ENCODE results near the gene TNFAIP1. TPM values are rescaled to one million over a fixed set of nuclear protein-coding genes. Genes with fewer than 3 reads are reported as not detected.

The TNFAIP1 gene
- total RNA-seq, 1 experiment from 2014 or later: 33.4 TPM

GRCh38 chr17:28350271-28350670 lies 14.7 kb downstream of the TNFAIP1 start (continued):
- no peak for TF ChIP-seq CTCF (IDR thresholded peaks at IDR 0.05 in 2 of 3, conservative IDR thresholded peaks at IDR 0.05 in 1 of 3; ENCODE audit: borderline replicate concordance in 1 of 3, insufficient read depth in 1 of 3, low read depth in 2 of 3, low read length in 2 of 3)
- no peak for TF ChIP-seq EZH2phosphoT487 (IDR thresholded peaks at IDR 0.05; ENCODE audit: borderline replicate concordance)
- no peak for TF ChIP-seq RAD21 (IDR thresholded peaks at IDR 0.05; ENCODE audit: low read depth)
- no peak for TF ChIP-seq ZFX (IDR thresholded peaks at IDR 0.05)
- no peak for TF ChIP-seq SRF (IDR thresholded peaks at IDR 0.05; ENCODE audit: low read depth)

GRCh38 chr17:28357061-28357900 lies 21.7 kb downstream of the TNFAIP1 start, which contains the start of gene POLDIP2:
Gene POLDIP2, minus strand, starts transcription at chr17:28357527. Its CDS starts 79 bp downstream, at chr17:28357448.
- ATAC-seq: peak; percentile 98
- peak; percentile 69 for TF ChIP-seq SP1 (IDR thresholded peaks at IDR 0.05; ENCODE audit: low read depth)
- TF ChIP-seq ZNF274 (IDR thresholded peaks at IDR 0.05; ENCODE audit: low read depth, low read length): no peak
- TF ChIP-seq EZH2 (IDR thresholded peaks at IDR 0.05): no peak
- peak; percentile 92 for TF ChIP-seq YY1 (IDR thresholded peaks at IDR 0.05; ENCODE audit: extremely low read depth, insufficient replicate concordance, low read depth, low read length)
- peak; percentile 46 for TF ChIP-seq EGR1 (IDR thresholded peaks at IDR 0.05; ENCODE audit: low read depth)
- TF ChIP-seq JUND (IDR thresholded peaks at IDR 0.05): no peak
- peak; percentile 91 for TF ChIP-seq SRF (IDR thresholded peaks at IDR 0.05; ENCODE audit: low read depth)
- peak; percentile 43 for TF ChIP-seq CBX3 (IDR thresholded peaks at IDR 0.05; ENCODE audit: low read depth)
- TF ChIP-seq TCF7L2 (IDR thresholded peaks at IDR 0.05; ENCODE audit: borderline replicate concordance, extremely low read depth, insufficient read depth, insufficient read length): peak; percentile 7
- peak; percentile 87 for TF ChIP-seq ELF1 (IDR thresholded peaks at IDR 0.05; ENCODE audit: borderline replicate concordance, low read depth)
- TF ChIP-seq POLR2A (IDR thresholded peaks at IDR 0.05; ENCODE audit: borderline replicate concordance, extremely low read depth, insufficient read depth, insufficient read length): peak; percentile 79
- TF ChIP-seq SIN3A (IDR thresholded peaks at IDR 0.05; ENCODE audit: low read depth): peak; percentile 76
- TF ChIP-seq ZFX (IDR thresholded peaks at IDR 0.05): peak; percentile 92
- TF ChIP-seq MAX (IDR thresholded peaks at IDR 0.05): peak; percentile 69
- TF ChIP-seq ZBTB33 (IDR thresholded peaks at IDR 0.05; ENCODE audit: extremely low read depth, insufficient replicate concordance, low read length): no peak
- TF ChIP-seq CEBPB (IDR thresholded peaks at IDR 0.05; ENCODE audit: low read depth): no peak
- peak; percentile 97 for TF ChIP-seq POLR2AphosphoS5 (IDR thresholded peaks at IDR 0.05; ENCODE audit: low read depth, low read length)
- Histone ChIP-seq H4K20me1 (ENCODE audit: insufficient read depth) (no peaks in the 10 kb centered on the region), H3K9ac (ENCODE audit: low read length) (peak within 1 kb of the TSS; percentile 99), H3K9me2 (ENCODE audit: insufficient read depth) (no peaks in the 10 kb centered on the region), H3K4me2 (ENCODE audit: low read length) (peak within 1 kb of the TSS; percentile 74), H3K36me3 (ENCODE audit: control insufficient read depth in 1 of 2, insufficient read depth in 2 of 2, low read length in 2 of 2) (peaks cover 28 to 38% of the 10 kb centered on the region in 2 experiments), H3K79me2 (ENCODE audit: insufficient read depth, low read length) (peaks cover 46% of the 10 kb centered on the region), H3K27ac (ENCODE audit: low read depth, low read length) (peak within 1 kb of the TSS; percentile 83), H3K4me3 (replicated peaks in 1 of 2; ENCODE audit: low read depth in 1 of 2, low read length in 2 of 2) (peak within 1 kb of the TSS; percentile 72 to 93), H3K27me3 (ENCODE audit: insufficient read depth, low read length) (no peaks in the 10 kb centered on the region), H3K9me3 (ENCODE audit: control insufficient read depth in 1 of 2, insufficient read depth in 1 of 2, low read depth in 1 of 2, low read length in 2 of 2) (no peaks in the 10 kb centered on the region), H3K4me1 (ENCODE audit: control insufficient read depth in 1 of 2, insufficient read depth in 2 of 2, low read length in 2 of 2) (peaks cover 16 to 18% of the 10 kb centered on the region in 2 experiments; a peak in 3 of 4 replicates), H2AFZ (ENCODE audit: low read depth, low read length, poor library complexity, severe bottlenecking) (no peak within 1 kb of the TSS)
- CTCF ChIA-PET: interaction anchor here (1.1 to 1.6 kb wide), 2 partner anchors 22 to 60 kb away, joined by 5 to 6 read pairs; partner anchors contain the start of genes IFT20 and TNFAIP1
- RAD21 ChIA-PET (ENCODE audit: low non-redundant PET in 1 of 2, low total read pairs in 2 of 2, uncharacterized antibody in 2 of 2, unreplicated experiment in 2 of 2): interaction anchor here (0.9 to 2.4 kb wide), 2 partner anchors 22 kb away, joined by 3 to 9 read pairs; partner anchors contain the start of genes IFT20 (in 2 of the 2) and TNFAIP1 (in 2 of the 2)
- intact Hi-C loops (cut with micrococcal nuclease): no loop called here
- no TSS peak for BruUV-seq (replicated peaks)
- DNase-seq (ENCODE audit: low read depth, low spot score): peak; percentile 79
- POLR2A ChIA-PET: interaction anchor here (0.6 to 4.4 kb wide), 6 partner anchors 10 to 59 kb away, joined by 3 to 26 read pairs (median 4); partner anchors contain the start of genes IFT20, TNFAIP1 and VTN

Data from HCT116 (cell line).